ENCODE data around the gene MRPL52. TPM values are rescaled to one million over a fixed set of nuclear protein-coding genes. Genes with fewer than 3 reads are reported as not detected.

Gene MRPL52
- total and polyA plus RNA-seq, 10 of the 15 experiments (the other 5 are each of a cell fraction or from before 2014, with no cell fraction given), result 51.7 to 541 (median 142) TPM

- TF ChIP-seq IRF5 (IDR thresholded peaks at IDR 0.05; ENCODE audit: borderline replicate concordance) (no peak), BCL3 (IDR thresholded peaks at IDR 0.05; ENCODE audit: borderline replicate concordance, insufficient read depth, low read depth, low read length, poor library complexity, severe bottlenecking) (no peak), USF1 (IDR thresholded peaks at IDR 0.05; ENCODE audit: borderline replicate concordance, extremely low read length, insufficient read depth, low read depth, low read length) (no peak)
Measured at GRCh38 chr14:22820731-22821130, 9.0 kb upstream of the MRPL52 start (continued).

- H3K27ac ChIP-seq (ENCODE audit: control insufficient read depth, insufficient read depth), result no peak overlapping the region
- ATAC-seq, result no peak
- no peaks in the 10 kb centered on the region for H3K9me3 ChIP-seq (replicated peaks; ENCODE audit: control insufficient read depth, insufficient read depth, low read length)
- ChIA-PET CTCF (interaction anchor here (0.9 to 15.1 kb wide), 11 partner anchors 10 to 251 kb away, joined by 3 to 324 read pairs (median 4); no protein-coding TSS in a partner anchor), RAD21 (ENCODE audit: unreplicated experiment) (interaction anchor here (1.0 to 5.3 kb wide), 6 partner anchors 9 to 42 kb away, joined by 3 to 130 read pairs (median 20); no protein-coding TSS in a partner anchor), POLR2A (interaction anchor here (0.5 to 1.3 kb wide), 3 partner anchors 9 to 31 kb away, joined by 3 to 5 read pairs (median 3); no protein-coding TSS in a partner anchor), SMC1A (ENCODE audit: uncharacterized antibody, unreplicated experiment) (interaction anchor here (0.6 to 7.6 kb wide), 9 partner anchors 13 to 251 kb away, joined by 3 to 104 read pairs (median 4); no protein-coding TSS in a partner anchor)
- H3K9ac ChIP-seq (ENCODE audit: control insufficient read depth, insufficient read depth, low read length), result no peak overlapping the region
- H3K4me1 ChIP-seq (ENCODE audit: control insufficient read depth, insufficient read depth, low read length), result peaks cover 34% of the 10 kb centered on the region
- intact Hi-C loops (cut with micrococcal nuclease; ENCODE audit: unreplicated experiment) (loop anchor here (1.0 kb wide), 1 partner anchor 10 kb away; no protein-coding TSS in a partner anchor), in situ Hi-C loops (cut with MboI) (no loop called here)
- H3K4me3 ChIP-seq, result no peak overlapping the region
- H3K27me3 ChIP-seq (replicated peaks in 1 of 2; ENCODE audit: control insufficient read depth in 2 of 2, insufficient read depth in 2 of 2, low read length in 1 of 2), result no peaks in the 10 kb centered on the region
- H3K36me3 ChIP-seq (ENCODE audit: control insufficient read depth in 2 of 2, insufficient read depth in 2 of 2, low read length in 1 of 2), result no peaks in the 10 kb centered on the region
- BruUV-seq (replicated peaks), result no TSS peak
- H3K79me2 ChIP-seq (ENCODE audit: control insufficient read depth, insufficient read depth, low read length), result no peaks in the 10 kb centered on the region
- no peaks in the 10 kb centered on the region for H4K20me1 ChIP-seq (ENCODE audit: control insufficient read depth, insufficient read depth)
- no peak overlapping the region for H2AFZ ChIP-seq (ENCODE audit: control insufficient read depth, low read depth, low read length)
- H3K4me2 ChIP-seq (ENCODE audit: control insufficient read depth, insufficient read depth), result no peak overlapping the region
- no peak for DNase-seq (ENCODE audit: low read depth, low spot score)
- WGBS (ENCODE audit: insufficient coverage, insufficient replicate concordance, low lambda C conversion rate, missing lambda C conversion rate), result 94% methylated on average over 23 of the region's 24 CpGs
- FAIRE-seq, result no peak
- no peak for TF ChIP-seq REST (IDR thresholded peaks at IDR 0.05; ENCODE audit: low read depth, low read length)
- no peak for TF ChIP-seq MTA3 (IDR thresholded peaks at IDR 0.05; ENCODE audit: borderline replicate concordance, low read length)
- TF ChIP-seq ZBTB4 (CRISPR knock-in tag; IDR thresholded peaks at IDR 0.05), result no peak
- TF ChIP-seq BMI1 (IDR thresholded peaks at IDR 0.05; ENCODE audit: borderline replicate concordance), result no peak
- TF ChIP-seq ZNF384 (IDR thresholded peaks at IDR 0.05; ENCODE audit: borderline replicate concordance, low read depth, low read length), result no peak
Measured at GRCh38 chr14:22821193-22822015, 8.3 kb upstream of the MRPL52 start.
